Panc1 (cell line): ENCODE measurements around the gene ZNF444. TPM values are rescaled to one million over a fixed set of nuclear protein-coding genes. Genes with fewer than 3 reads are reported as not detected.
"Not testable (repeated sequence)": the region's sequence is repeated elsewhere in the genome, so short reads cannot be mapped to it uniquely, and the experiment has no call there.

Experiments used
- ATAC-seq: fragments of 200-7000 bp; cut with Tn5 transposase; 2 replicates; pipeline ENCODE4 v1.9.1; 2020; ENCODE audit warnings: mild to moderate bottlenecking, moderate library complexity
- BruUV-seq: library from RNA; stranded (reverse); fragments of 400-500 nt; replicated peaks from 2 replicates; lab custom pipeline; 2021; lab: Mats Ljungman, UMichigan
- CTCF ChIA-PET: fragments of 300-600 bp; sonication (Branson Sonifier 250); formaldehyde crosslinking; loops from one replicate; lab custom pipeline; 2022; ENCODE audit warnings: antibody characterized with exemption; lab: Charles Lee
- POLR2A ChIA-PET: fragments of 300-600 bp; sonication (Branson Sonifier 250); formaldehyde crosslinking; loops from one replicate; lab custom pipeline; 2022; ENCODE audit warnings: antibody characterized with exemption; lab: Charles Lee
- DNase-seq: peaks from one replicate; pipeline ENCODE4 v3.0.0-alpha.2; 2010; ENCODE audit warnings: low read depth, low spot score
- H3K27ac ChIP-seq: 2 replicates; pipeline ENCODE4 v1.5.1; 2011; ENCODE audit warnings: mild to moderate bottlenecking, low read length, inconsistent platforms
- H3K27me3 ChIP-seq: fragments of 200-500 bp; sonication (Bioruptor generic); 2 replicates; pipeline ENCODE4 v1.6.0; 2014; ENCODE audit warnings: low read length, inconsistent platforms; ENCODE audit not compliant: control insufficient read depth, insufficient read depth
- H3K36me3 ChIP-seq: fragments of 200-500 bp; sonication (Bioruptor generic); 2 replicates; pipeline ENCODE4 v1.5.1; 2014; ENCODE audit warnings: inconsistent platforms, mild to moderate bottlenecking, low read length, moderate library complexity; ENCODE audit not compliant: control insufficient read depth, insufficient read depth
- H3K4me1 ChIP-seq: 2 replicates; pipeline ENCODE4 v1.5.1; 2011; ENCODE audit warnings: inconsistent platforms, mild to moderate bottlenecking, low read length, moderate library complexity; ENCODE audit not compliant: control insufficient read depth, insufficient read depth
- H3K4me3 ChIP-seq, 2 experiments: 2 replicates each; pipeline ENCODE4 v1.5.1; 2011 to 2012; ENCODE audit warnings: low read depth in 2 of 2, low read length in 2 of 2, mild to moderate bottlenecking in 2 of 2, inconsistent platforms in 1 of 2, moderate library complexity in 1 of 2
- H3K9me3 ChIP-seq: fragments of 200-500 bp; sonication (Bioruptor generic); 2 replicates; pipeline ENCODE4 v1.5.1; 2014; ENCODE audit warnings: low read depth, mild to moderate bottlenecking, inconsistent platforms, low read length, moderate library complexity; ENCODE audit not compliant: control insufficient read depth, insufficient read depth
- POLR2AphosphoS5 ChIP-seq: IDR thresholded peaks from 2 replicates; pipeline ENCODE4 v1.6.1; 2012; ENCODE audit warnings: mild to moderate bottlenecking, low read depth, low read length, moderate library complexity
- SIN3A ChIP-seq: IDR thresholded peaks from 2 replicates; pipeline ENCODE4 v1.6.1; 2012; ENCODE audit warnings: low read depth, mild to moderate bottlenecking, low read length, moderate library complexity, borderline replicate concordance; ENCODE audit not compliant: insufficient read depth
- TCF7L2 ChIP-seq: IDR thresholded peaks from 2 replicates; pipeline ENCODE4 v1.6.1; 2011; ENCODE audit warnings: mild to moderate bottlenecking, low read depth, low read length, inconsistent platforms
- in situ Hi-C: cut with HindIII; loops from 2 replicates; pipeline ENCODE4 v1.10.0; 2016; ENCODE audit warnings: low sequenced_read_pairs, low pct_unique_long_range_greater_than_20kb
- intact Hi-C: fragments of 100-400 bp; cut with micrococcal nuclease; formaldehyde crosslinking; loops from one replicate; pipeline ENCODE4 v1.10.0; 2022; ENCODE audit not compliant: unreplicated experiment
- total RNA-seq: library from RNA; stranded (reverse); gene quantifications from one replicate; pipeline ENCODE4 v1.2.1, GENCODE V29; 2021; ENCODE audit not compliant: unreplicated experiment
- TF ChIP-seq, protein P1 (sequence below), 2 experiments: IDR thresholded peaks; 2 replicates each; pipeline ENCODE4 v1.6.1; 2011 to 2012; ENCODE audit warnings: low read depth in 2 of 2, control low read depth in 1 of 2, low read length in 1 of 2, mild to moderate bottlenecking in 1 of 2, moderate library complexity in 1 of 2; ENCODE audit not compliant: insufficient read depth in 1 of 2
- TF ChIP-seq, protein P2 (sequence below): fragments of 450-650 bp; IDR thresholded peaks from 2 replicates; pipeline ENCODE4 v1.5.1; 2017; ENCODE audit warnings: mild to moderate bottlenecking

Gene ZNF444
- total RNA-seq, 1 experiment from 2014 or later, result 81.5 TPM

DNA sequence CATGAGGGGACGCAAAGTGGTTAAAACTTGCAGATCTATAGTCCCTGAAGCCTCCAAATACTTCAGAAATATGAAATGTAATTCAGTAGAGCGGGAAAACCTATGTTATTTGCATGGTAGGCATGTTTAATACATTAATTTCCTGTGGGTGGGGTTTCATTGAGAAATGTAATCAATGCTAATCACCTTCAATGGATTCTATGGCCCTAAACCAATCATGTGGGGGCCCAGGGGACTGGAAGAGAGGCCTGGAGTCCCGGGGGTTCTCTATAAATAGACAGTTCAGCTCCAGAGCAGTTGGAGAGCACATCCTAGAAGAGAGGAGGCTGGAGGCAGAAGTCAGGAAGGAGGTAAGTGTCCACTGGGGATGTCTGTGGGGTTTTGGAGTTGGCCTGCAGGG is 60.9 kb downstream of the ZNF444 start, which contains the start of gene ZSCAN5C:
ZSCAN5C (plus strand) TSS at position 301 of the 400 bp plus-strand sequence. CDS start 3,641 bp downstream, outside the sequence.
- Histone ChIP-seq H3K27ac (no peak within 1 kb of the TSS), H3K4me1 (no peaks in the 10 kb centered on the region), H3K4me3 (no peak within 1 kb of the TSS), H3K27me3 (peaks cover 8% of the 10 kb centered on the region), H3K9me3 (no peaks in the 10 kb centered on the region), H3K36me3 (no peaks in the 10 kb centered on the region)
- no peak for ATAC-seq
- no TSS peak for BruUV-seq
- ChIA-PET CTCF (no interaction called here), POLR2A (no interaction called here)
- no peak for DNase-seq
- intact Hi-C loops, result no loop called here
- in situ Hi-C loops, result no loop called here
- TF ChIP-seq, protein P1, sequence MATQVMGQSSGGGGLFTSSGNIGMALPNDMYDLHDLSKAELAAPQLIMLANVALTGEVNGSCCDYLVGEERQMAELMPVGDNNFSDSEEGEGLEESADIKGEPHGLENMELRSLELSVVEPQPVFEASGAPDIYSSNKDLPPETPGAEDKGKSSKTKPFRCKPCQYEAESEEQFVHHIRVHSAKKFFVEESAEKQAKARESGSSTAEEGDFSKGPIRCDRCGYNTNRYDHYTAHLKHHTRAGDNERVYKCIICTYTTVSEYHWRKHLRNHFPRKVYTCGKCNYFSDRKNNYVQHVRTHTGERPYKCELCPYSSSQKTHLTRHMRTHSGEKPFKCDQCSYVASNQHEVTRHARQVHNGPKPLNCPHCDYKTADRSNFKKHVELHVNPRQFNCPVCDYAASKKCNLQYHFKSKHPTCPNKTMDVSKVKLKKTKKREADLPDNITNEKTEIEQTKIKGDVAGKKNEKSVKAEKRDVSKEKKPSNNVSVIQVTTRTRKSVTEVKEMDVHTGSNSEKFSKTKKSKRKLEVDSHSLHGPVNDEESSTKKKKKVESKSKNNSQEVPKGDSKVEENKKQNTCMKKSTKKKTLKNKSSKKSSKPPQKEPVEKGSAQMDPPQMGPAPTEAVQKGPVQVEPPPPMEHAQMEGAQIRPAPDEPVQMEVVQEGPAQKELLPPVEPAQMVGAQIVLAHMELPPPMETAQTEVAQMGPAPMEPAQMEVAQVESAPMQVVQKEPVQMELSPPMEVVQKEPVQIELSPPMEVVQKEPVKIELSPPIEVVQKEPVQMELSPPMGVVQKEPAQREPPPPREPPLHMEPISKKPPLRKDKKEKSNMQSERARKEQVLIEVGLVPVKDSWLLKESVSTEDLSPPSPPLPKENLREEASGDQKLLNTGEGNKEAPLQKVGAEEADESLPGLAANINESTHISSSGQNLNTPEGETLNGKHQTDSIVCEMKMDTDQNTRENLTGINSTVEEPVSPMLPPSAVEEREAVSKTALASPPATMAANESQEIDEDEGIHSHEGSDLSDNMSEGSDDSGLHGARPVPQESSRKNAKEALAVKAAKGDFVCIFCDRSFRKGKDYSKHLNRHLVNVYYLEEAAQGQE (IDR thresholded peaks at IDR 0.05; ENCODE audit: insufficient read depth in 1 of 2, low read depth in 2 of 2, low read length in 1 of 2), result no peak
- TF ChIP-seq SIN3A, result no peak
- TF ChIP-seq, protein P2, sequence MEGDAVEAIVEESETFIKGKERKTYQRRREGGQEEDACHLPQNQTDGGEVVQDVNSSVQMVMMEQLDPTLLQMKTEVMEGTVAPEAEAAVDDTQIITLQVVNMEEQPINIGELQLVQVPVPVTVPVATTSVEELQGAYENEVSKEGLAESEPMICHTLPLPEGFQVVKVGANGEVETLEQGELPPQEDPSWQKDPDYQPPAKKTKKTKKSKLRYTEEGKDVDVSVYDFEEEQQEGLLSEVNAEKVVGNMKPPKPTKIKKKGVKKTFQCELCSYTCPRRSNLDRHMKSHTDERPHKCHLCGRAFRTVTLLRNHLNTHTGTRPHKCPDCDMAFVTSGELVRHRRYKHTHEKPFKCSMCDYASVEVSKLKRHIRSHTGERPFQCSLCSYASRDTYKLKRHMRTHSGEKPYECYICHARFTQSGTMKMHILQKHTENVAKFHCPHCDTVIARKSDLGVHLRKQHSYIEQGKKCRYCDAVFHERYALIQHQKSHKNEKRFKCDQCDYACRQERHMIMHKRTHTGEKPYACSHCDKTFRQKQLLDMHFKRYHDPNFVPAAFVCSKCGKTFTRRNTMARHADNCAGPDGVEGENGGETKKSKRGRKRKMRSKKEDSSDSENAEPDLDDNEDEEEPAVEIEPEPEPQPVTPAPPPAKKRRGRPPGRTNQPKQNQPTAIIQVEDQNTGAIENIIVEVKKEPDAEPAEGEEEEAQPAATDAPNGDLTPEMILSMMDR, result no peak
- no peak for TF ChIP-seq POLR2AphosphoS5
- TF ChIP-seq TCF7L2, result no peak

DNA sequence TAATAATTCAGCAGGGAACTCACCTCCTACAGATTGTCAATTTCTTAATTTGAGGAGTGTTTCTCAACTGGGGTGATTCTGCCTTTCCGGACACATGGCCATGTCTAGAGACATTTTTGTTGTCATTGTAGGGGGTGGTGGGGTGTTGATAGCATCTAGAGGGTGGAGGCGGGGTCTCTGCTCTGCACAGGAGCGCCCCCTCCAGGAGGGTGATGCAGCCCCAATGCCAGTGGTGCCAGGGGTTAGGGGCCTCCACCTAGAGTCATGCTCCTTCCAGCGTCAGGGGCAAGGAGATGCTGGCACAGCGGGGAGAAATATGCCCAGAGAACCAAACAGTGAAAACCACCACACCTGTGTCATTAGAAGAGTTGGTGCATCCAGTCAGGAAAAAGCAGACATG is 66.5 kb downstream of the ZNF444 start:
- H3K9me3 ChIP-seq, ATAC-seq, POLR2A ChIA-PET, H3K4me3 ChIP-seq, H3K27ac ChIP-seq, H3K36me3 ChIP-seq, DNase-seq, H3K4me1 ChIP-seq, BruUV-seq, CTCF ChIA-PET, H3K27me3 ChIP-seq, intact Hi-C loops: not testable (repeated sequence)
- in situ Hi-C loops, result loop anchor here (5.0 kb wide), 1 partner anchor 40 kb away; no protein-coding TSS in a partner anchor

DNA sequence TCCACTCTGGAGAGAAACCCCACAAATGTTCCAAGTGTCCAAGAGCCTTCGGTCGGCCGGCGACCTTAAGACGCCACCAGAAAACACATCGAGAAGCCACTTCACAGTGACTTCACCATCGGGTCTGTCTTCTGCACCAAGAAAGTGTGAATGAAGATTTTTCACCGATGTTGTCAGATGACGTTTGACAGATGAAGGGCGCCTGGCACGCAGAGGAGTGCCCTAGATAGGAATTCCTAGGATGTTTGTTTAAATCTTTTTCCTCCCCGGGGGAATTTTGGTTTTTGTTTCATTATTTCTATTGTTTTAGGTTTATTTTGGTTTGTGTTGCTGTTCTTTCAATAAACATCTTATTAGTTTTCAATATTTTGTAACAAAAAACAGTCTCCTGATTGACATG is 68.0 kb downstream of the ZNF444 start:
- no TSS peak for BruUV-seq
- ChIA-PET CTCF (no interaction called here), POLR2A (no interaction called here)
- peaks cover 6% of the 10 kb centered on the region for H3K27me3 ChIP-seq
- no peaks in the 10 kb centered on the region for H3K36me3 ChIP-seq
- ATAC-seq (no peak), DNase-seq (no peak)
- no peaks in the 10 kb centered on the region for H3K9me3 ChIP-seq
- H3K4me3 ChIP-seq, result no peak overlapping the region
- in situ Hi-C loops (loop anchor here (5.0 kb wide), 1 partner anchor 38 kb away; no protein-coding TSS in a partner anchor), intact Hi-C loops (no loop called here)
- H3K4me1 ChIP-seq, result no peaks in the 10 kb centered on the region
- no peak overlapping the region for H3K27ac ChIP-seq
- TF ChIP-seq POLR2AphosphoS5, result no peak
- TF ChIP-seq TCF7L2, result no peak
- TF ChIP-seq, protein P1 (IDR thresholded peaks at IDR 0.05; ENCODE audit: insufficient read depth in 1 of 2, low read depth in 2 of 2, low read length in 1 of 2), result no peak
- no peak for TF ChIP-seq SIN3A
- TF ChIP-seq, protein P2, result no peak
